BJ (cell line): ENCODE measurements around the gene COIL. TPM values are rescaled to one million over a fixed set of nuclear protein-coding genes. Genes with fewer than 3 reads are reported as not detected.

Experiments used
- CTCF ChIA-PET: fragments of 350-600 bp; formaldehyde crosslinking; extraction: SDS; loops from one replicate; lab custom pipeline; 2021; ENCODE audit warnings: antibody characterized with exemption, inconsistent platforms; lab: Yijun Ruan, JAX
- POLR2A ChIA-PET: fragments of 300-600 bp; sonication (Branson Sonifier 250); formaldehyde crosslinking; extraction: SDS; loops from one replicate; lab custom pipeline; 2021; ENCODE audit warnings: antibody characterized with exemption; lab: Charles Lee
- DNase-seq: peaks from one replicate; pipeline ENCODE4 v3.0.0-alpha.2; 2011; ENCODE audit warnings: low read depth
- H3K27me3 ChIP-seq: 2 replicates; pipeline ENCODE4 v1.6.0; 2011; ENCODE audit warnings: low read length; ENCODE audit not compliant: control insufficient read depth, insufficient read depth
- H3K36me3 ChIP-seq: 2 replicates; pipeline ENCODE4 v1.5.1; 2011; ENCODE audit warnings: low read length; ENCODE audit not compliant: control insufficient read depth, insufficient read depth
- H3K4me3 ChIP-seq: 2 replicates; pipeline ENCODE4 v1.5.1; 2011; ENCODE audit warnings: low read depth, mild to moderate bottlenecking, control low read depth, low read length
- polyA plus RNA-seq: library from polyadenylated mRNA; depleted of rRNA; stranded (reverse); fragments of >200 nt; gene quantifications from 2 replicates; pipeline ENCODE4 v1.2.3, GENCODE V29; 2011
- TF ChIP-seq, protein P1 (sequence below): IDR thresholded peaks from 2 replicates; pipeline ENCODE4 v1.5.1; 2011; ENCODE audit warnings: low read depth, mild to moderate bottlenecking, control low read depth, inconsistent platforms, low read length, moderate library complexity; ENCODE audit not compliant: insufficient read depth

COIL gene
- polyA plus RNA-seq, 1 experiment = 2.8 TPM

DNA sequence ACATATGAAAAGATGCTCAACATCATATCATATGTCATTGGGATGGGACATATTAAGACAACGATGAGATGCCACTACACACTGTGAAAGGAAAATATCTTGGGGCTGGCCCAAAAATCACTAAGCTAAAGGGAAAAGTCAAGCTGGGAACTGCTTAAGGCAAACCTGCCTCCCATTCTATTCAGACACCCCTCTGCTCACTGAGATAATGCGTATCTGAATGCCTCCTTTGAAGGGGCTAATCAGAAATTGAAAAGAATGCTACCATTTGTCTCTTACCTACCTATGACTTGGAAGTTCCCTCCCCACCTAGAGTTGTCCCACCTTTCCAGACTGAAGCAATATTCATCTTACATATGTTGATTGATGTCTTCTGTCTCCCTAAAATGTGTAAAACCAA, 35.8 kb downstream of the COIL start:
- TF ChIP-seq, protein P1, sequence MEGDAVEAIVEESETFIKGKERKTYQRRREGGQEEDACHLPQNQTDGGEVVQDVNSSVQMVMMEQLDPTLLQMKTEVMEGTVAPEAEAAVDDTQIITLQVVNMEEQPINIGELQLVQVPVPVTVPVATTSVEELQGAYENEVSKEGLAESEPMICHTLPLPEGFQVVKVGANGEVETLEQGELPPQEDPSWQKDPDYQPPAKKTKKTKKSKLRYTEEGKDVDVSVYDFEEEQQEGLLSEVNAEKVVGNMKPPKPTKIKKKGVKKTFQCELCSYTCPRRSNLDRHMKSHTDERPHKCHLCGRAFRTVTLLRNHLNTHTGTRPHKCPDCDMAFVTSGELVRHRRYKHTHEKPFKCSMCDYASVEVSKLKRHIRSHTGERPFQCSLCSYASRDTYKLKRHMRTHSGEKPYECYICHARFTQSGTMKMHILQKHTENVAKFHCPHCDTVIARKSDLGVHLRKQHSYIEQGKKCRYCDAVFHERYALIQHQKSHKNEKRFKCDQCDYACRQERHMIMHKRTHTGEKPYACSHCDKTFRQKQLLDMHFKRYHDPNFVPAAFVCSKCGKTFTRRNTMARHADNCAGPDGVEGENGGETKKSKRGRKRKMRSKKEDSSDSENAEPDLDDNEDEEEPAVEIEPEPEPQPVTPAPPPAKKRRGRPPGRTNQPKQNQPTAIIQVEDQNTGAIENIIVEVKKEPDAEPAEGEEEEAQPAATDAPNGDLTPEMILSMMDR = no peak
- H3K36me3 ChIP-seq = no peaks in the 10 kb centered on the region
- no peak overlapping the region for H3K4me3 ChIP-seq
- ChIA-PET CTCF (interaction anchor here (1.8 kb wide), 1 partner anchor 106 kb away, joined by 5 read pairs; no protein-coding TSS in a partner anchor), POLR2A (no interaction called here)
- no peaks in the 10 kb centered on the region for H3K27me3 ChIP-seq
- no peak for DNase-seq

DNA sequence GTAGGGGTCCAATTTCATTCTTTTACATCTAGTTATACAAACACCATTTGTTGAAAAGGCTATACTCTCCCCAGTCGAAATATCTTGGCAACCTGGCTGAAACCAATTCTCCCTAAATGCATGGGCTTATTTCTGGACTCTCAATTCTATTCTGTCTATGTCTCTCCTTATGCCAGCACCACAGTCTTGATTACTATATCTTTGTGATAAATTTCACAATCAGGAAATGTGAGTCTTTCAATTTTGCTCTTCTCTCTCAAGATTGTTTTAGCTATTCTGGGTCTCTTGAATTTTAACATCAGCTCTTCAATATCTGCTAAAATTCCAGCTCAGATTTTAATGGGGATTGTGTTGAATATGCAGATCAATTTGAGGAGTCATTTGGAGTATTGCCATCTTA, 41.1 kb downstream of the COIL start:
- ChIA-PET CTCF (interaction anchor here (1.1 kb wide), 1 partner anchor 20 kb away, joined by 3 read pairs; no protein-coding TSS in a partner anchor), POLR2A (no interaction called here)
- no peaks in the 10 kb centered on the region for H3K36me3 ChIP-seq
- no peak for DNase-seq
- H3K27me3 ChIP-seq = no peaks in the 10 kb centered on the region
- TF ChIP-seq, protein P1 = no peak
- H3K4me3 ChIP-seq = no peak overlapping the region

DNA sequence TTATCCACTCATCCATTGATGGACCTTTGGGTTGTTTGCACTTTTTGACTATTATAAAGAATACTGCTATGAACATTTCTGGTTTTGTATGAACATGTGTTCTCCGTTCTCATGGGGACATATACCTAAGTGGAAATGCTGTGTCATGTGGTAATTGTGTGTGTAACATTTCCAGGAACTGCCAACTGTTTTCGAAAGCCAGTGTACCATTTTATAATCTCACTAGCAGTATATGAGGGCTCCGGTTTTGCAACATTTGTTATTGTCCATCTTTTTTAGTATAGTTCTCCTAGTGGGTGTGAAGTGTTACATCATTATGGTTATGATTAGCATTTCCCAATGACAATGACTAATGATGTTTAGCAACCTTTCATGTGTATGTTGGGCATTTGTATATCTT, 41.9 kb downstream of the COIL start:
- H3K36me3 ChIP-seq = no peaks in the 10 kb centered on the region
- ChIA-PET CTCF (interaction anchor here (1.1 kb wide), 1 partner anchor 21 kb away, joined by 3 read pairs; no protein-coding TSS in a partner anchor), POLR2A (no interaction called here)
- no peak overlapping the region for H3K4me3 ChIP-seq
- no peak for DNase-seq
- no peaks in the 10 kb centered on the region for H3K27me3 ChIP-seq
- TF ChIP-seq, protein P1 = no peak

DNA sequence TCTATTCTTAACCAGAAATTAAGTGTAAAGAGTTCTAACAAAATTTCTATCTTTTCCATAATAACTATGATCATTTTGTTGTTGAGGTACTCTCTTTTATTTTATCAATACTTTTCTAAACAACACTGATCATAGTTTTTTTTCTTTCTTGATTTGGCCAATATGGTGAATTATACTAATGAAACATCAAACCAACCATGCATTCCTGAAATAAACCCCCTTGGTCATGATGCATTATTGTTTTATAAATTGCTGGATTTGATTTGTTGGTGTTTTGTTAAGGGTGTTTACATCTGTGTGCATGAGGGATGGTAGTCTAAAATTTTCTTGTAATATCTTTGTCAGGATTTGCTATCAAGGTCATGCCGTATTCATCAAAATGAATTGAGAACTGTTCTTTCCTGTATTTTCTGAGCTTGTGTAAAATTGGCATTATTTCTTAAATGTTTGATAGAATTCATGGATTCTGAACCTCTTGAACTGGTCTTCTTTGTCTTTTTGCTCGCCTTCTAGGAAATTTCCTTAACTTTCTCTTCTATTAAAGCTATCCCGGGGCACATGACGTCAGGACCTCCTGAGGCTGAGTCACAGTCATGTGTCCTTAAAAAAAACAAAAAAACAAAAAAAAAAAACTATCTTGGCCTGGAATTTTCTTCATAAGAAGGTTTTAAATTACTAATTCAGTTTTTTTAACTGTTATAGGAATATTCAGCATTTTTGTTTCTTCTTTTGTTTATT, 43.1 kb downstream of the COIL start:
- Histone ChIP-seq H3K36me3 (no peaks in the 10 kb centered on the region), H3K4me3 (no peak overlapping the region), H3K27me3 (no peaks in the 10 kb centered on the region)
- ChIA-PET POLR2A (no interaction called here), CTCF (interaction anchor here (0.8 to 0.9 kb wide), 2 partner anchors 22 to 23 kb away, joined by 3 read pairs; no protein-coding TSS in a partner anchor)
- TF ChIP-seq, protein P1 = no peak
- DNase-seq = no peak

DNA sequence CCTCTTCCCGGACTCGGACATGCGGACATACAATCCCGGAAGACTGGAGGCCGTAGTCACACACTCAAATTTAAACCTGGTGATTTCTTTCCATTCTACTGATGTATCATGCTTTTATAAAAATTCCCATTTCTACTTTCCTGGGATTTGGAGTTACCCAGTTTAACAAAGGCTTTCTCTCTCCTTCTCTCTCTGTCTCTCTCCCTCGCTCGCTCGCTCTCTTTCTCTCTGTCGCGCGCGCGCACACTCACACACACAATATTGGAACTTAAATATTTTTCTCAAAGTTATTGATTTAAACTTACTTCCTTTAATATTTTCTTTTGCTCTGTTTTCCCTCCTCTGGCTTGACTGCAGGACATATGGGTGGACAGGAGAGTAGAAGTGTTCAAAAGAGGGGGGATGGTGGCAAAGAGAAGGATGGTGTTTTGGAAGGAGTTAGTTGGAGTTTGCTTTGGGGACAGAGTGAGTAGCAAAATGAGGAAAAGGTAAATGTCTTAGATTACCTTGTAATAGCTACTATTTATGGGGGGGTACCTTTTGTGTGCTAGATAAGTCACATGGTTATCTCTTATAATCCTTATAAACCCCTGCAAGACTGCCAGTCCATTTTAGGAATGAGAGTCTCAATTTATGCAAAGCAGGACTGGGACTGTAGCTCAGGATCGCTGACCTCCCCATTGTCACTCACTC, 46.1 kb downstream of the COIL start:
- H3K4me3 ChIP-seq = peak overlapping the region; percentile 86
- H3K27me3 ChIP-seq = no peaks in the 10 kb centered on the region
- ChIA-PET POLR2A (no interaction called here), CTCF (interaction anchor here (1.1 kb wide), 1 partner anchor 95 kb away, joined by 3 read pairs; no protein-coding TSS in a partner anchor)
- no peaks in the 10 kb centered on the region for H3K36me3 ChIP-seq
- DNase-seq = no peak
- TF ChIP-seq, protein P1 = no peak
